DOHH2 (cell line): ENCODE measurements around the gene SMPDL3A.

ENCODE experiments used
- H3F3A ChIP-seq: fragments of 200-600 bp; sonication (generic), shearing (Covaris generic); 2 replicates; pipeline ENCODE4 v1.6.0; 2016; ENCODE audit warnings: antibody characterized with exemption, mild to moderate bottlenecking; ENCODE audit not compliant: control insufficient read depth, insufficient read depth
- H3K27ac ChIP-seq: fragments of 200-600 bp; sonication (generic); 2 replicates; pipeline ENCODE4 v1.5.1; 2014; ENCODE audit warnings: low read depth, mild to moderate bottlenecking, low read length, moderate library complexity
- H3K27me3 ChIP-seq: fragments of 200-600 bp; sonication (generic); 2 replicates; pipeline ENCODE4 v1.6.1; 2014; ENCODE audit warnings: mild to moderate bottlenecking, low read length, mixed read lengths; ENCODE audit not compliant: control insufficient read depth
- H3K36me3 ChIP-seq: fragments of 200-600 bp; sonication (generic); 2 replicates; pipeline ENCODE4 v1.6.1; 2014; ENCODE audit warnings: mild to moderate bottlenecking, low read length, moderate library complexity, mixed read lengths; ENCODE audit not compliant: control insufficient read depth
- H3K4me1 ChIP-seq: fragments of 200-600 bp; sonication (generic); 2 replicates; pipeline ENCODE4 v1.6.1; 2014; ENCODE audit warnings: mild to moderate bottlenecking, low read length, mixed read lengths; ENCODE audit not compliant: control insufficient read depth
- H3K4me2 ChIP-seq: fragments of 200-600 bp; sonication (generic); 2 replicates; pipeline ENCODE4 v1.6.0; 2014; ENCODE audit warnings: mild to moderate bottlenecking, low read length, moderate library complexity
- H3K4me3 ChIP-seq: fragments of 200-600 bp; sonication (generic); 2 replicates; pipeline ENCODE4 v1.5.1; 2014; ENCODE audit warnings: mild to moderate bottlenecking, low read length, mixed read lengths
- H3K79me2 ChIP-seq: fragments of 200-600 bp; sonication (generic); 2 replicates; pipeline ENCODE4 v1.6.1; 2014; ENCODE audit warnings: mild to moderate bottlenecking, low read length, mixed read lengths; ENCODE audit not compliant: control insufficient read depth
- H3K9me2 ChIP-seq: fragments of 200-600 bp; sonication (generic); replicated peaks from 2 replicates; pipeline ENCODE4 v1.6.1; 2014; ENCODE audit warnings: mild to moderate bottlenecking, low read length, mixed read lengths; ENCODE audit not compliant: control insufficient read depth
- H3K9me3 ChIP-seq: fragments of 200-600 bp; sonication (generic); 2 replicates; pipeline ENCODE4 v1.6.1; 2014; ENCODE audit warnings: antibody characterized with exemption, low read length, mixed read lengths; ENCODE audit not compliant: control insufficient read depth, insufficient read depth
- H4K20me1 ChIP-seq: fragments of 200-600 bp; sonication (generic); 2 replicates; pipeline ENCODE4 v1.6.0; 2014; ENCODE audit warnings: low read depth, mild to moderate bottlenecking, antibody characterized with exemption, low read length, moderate library complexity; ENCODE audit not compliant: control insufficient read depth, insufficient read depth
- EZH2phosphoT487 ChIP-seq: fragments of 200-600 bp; sonication (generic); IDR thresholded peaks from 2 replicates; pipeline ENCODE4 v1.6.1; 2017; ENCODE audit warnings: borderline replicate concordance, mild to moderate bottlenecking, antibody characterized with exemption, low read length, moderate library complexity, mixed read lengths
- TF ChIP-seq, protein P1 (sequence below): fragments of 200-600 bp; sonication (generic); IDR thresholded peaks from one replicate; pipeline ENCODE4 v1.5.1; 2014; ENCODE audit warnings: antibody characterized with exemption, mild to moderate bottlenecking, low read depth, low read length; ENCODE audit not compliant: poor library complexity, severe bottlenecking

Gene SMPDL3A

DNA sequence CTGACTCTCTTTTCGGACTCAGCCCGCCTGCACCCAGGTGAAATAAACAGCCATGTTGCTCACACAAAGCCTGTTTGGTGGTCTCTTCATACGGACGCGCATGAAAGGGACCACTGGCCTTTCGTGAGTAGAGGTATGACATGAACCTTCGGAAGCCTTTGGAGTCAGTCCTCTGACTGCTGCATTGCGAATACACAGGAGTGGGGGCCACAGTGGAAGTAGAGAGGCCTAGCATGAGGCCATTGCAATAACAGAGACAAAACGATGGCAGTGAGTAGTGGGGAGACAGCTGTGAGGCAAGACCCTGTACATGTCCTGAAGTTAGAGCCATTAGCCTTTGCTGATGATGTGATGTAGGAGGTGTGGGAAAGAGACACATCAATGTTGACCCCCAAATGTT, 56.4 kb downstream of the SMPDL3A start:
- Histone ChIP-seq H3K27ac (no peak overlapping the region), H4K20me1 (no peaks in the 10 kb centered on the region), H3K9me3 (no peaks in the 10 kb centered on the region), H3F3A (no peaks in the 10 kb centered on the region), H3K4me1 (no peaks in the 10 kb centered on the region), H3K4me2 (no peak overlapping the region), H3K9me2 (no peaks in the 10 kb centered on the region), H3K79me2 (no peaks in the 10 kb centered on the region), H3K27me3 (no peaks in the 10 kb centered on the region), H3K36me3 (no peaks in the 10 kb centered on the region), H3K4me3 (no peak overlapping the region)
- TF ChIP-seq, protein P1, sequence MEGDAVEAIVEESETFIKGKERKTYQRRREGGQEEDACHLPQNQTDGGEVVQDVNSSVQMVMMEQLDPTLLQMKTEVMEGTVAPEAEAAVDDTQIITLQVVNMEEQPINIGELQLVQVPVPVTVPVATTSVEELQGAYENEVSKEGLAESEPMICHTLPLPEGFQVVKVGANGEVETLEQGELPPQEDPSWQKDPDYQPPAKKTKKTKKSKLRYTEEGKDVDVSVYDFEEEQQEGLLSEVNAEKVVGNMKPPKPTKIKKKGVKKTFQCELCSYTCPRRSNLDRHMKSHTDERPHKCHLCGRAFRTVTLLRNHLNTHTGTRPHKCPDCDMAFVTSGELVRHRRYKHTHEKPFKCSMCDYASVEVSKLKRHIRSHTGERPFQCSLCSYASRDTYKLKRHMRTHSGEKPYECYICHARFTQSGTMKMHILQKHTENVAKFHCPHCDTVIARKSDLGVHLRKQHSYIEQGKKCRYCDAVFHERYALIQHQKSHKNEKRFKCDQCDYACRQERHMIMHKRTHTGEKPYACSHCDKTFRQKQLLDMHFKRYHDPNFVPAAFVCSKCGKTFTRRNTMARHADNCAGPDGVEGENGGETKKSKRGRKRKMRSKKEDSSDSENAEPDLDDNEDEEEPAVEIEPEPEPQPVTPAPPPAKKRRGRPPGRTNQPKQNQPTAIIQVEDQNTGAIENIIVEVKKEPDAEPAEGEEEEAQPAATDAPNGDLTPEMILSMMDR: no peak
- no peak for TF ChIP-seq EZH2phosphoT487

DNA sequence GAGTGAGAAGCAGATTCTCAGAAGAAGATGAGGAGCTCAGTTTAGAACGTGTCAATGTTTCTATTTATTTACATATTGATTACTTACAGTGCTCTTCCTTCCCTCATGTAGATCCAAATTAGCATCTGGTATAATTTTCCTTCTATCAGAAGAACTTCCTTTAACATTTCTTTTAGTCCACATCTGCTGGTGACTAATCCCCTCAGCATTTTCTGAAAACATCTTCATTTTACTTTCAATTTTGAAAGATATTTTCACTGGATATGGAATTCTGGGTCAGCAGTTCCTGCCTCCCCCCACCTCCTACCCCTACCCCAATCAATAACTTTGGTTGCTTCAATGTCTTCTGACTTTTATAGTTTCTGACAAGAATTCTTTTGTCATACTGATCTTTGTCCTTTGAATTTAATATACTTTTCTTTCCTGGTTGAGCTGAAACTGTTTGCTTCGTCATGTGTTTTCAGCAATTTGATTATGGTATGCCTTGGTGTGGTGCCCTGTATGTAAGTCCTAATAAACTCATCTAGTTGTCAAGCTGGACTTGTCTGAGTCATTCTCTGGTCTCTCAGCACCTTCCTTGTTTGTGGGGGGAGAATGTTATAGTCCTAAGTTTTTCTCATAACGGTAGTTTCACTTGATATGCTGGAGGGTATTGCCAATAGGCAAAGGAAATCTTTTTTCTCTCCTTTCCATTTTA, 57.0 kb downstream of the SMPDL3A start:
- no peaks in the 10 kb centered on the region for H4K20me1 ChIP-seq
- no peaks in the 10 kb centered on the region for H3K36me3 ChIP-seq
- H3K9me3 ChIP-seq: no peaks in the 10 kb centered on the region
- no peaks in the 10 kb centered on the region for H3K4me1 ChIP-seq
- no peak overlapping the region for H3K27ac ChIP-seq
- H3K79me2 ChIP-seq: no peaks in the 10 kb centered on the region
- H3K27me3 ChIP-seq: no peaks in the 10 kb centered on the region
- no peaks in the 10 kb centered on the region for H3K9me2 ChIP-seq
- no peaks in the 10 kb centered on the region for H3F3A ChIP-seq
- H3K4me2 ChIP-seq: no peak overlapping the region
- no peak for TF ChIP-seq EZH2phosphoT487
- TF ChIP-seq, protein P1: no peak
- no peak overlapping the region for H3K4me3 ChIP-seq

DNA sequence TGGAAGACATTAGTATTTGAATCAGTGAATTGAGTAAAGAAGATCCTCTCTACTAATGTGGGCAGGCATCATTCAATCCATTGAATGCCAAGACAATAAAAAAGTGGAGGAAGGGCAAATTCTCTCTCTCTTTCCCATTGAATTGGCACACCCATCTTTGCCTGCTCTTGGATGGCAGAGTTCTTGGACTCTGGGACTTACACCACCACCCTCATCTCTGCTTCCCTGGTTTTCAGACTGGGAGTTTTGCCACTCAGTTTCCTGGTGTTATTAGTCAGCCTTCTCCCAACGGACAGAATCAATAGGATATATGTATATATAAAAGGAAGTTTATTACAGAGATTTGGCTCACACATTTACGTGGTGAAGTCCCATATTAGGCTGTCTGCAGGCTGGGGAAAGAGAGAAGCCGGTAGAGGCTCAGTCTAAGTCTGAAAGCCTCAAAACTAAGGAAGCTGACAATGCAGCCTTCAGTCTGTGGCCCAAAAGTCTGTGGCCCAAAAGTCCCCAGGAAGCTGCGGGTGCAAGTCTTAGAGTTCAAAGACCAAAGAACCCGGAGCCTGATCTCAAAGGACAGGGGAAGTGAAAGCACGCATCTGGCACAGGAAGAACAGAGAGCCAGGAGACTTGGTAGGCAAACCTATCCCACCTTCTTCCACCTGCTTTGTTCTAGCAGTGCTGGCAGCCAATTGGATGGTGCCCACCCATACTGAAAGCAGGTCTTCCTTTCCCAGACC, 64.4 kb downstream of the SMPDL3A start:
- Histone ChIP-seq H3K27me3 (no peaks in the 10 kb centered on the region), H3K4me1 (no peaks in the 10 kb centered on the region), H3K9me3 (no peaks in the 10 kb centered on the region), H3K9me2 (no peaks in the 10 kb centered on the region), H3K4me3 (no peak overlapping the region), H3K4me2 (no peak overlapping the region), H3F3A (no peaks in the 10 kb centered on the region), H4K20me1 (no peaks in the 10 kb centered on the region), H3K79me2 (no peaks in the 10 kb centered on the region), H3K27ac (no peak overlapping the region), H3K36me3 (no peaks in the 10 kb centered on the region)
- TF ChIP-seq, protein P1: no peak
- no peak for TF ChIP-seq EZH2phosphoT487
